ENCODE measurements around the gene EPN3. TPM values are rescaled to one million over a fixed set of nuclear protein-coding genes. Genes with fewer than 3 reads are reported as not detected.

The EPN3 gene
- total RNA-seq, 2 experiments from 2014 or later: not detected

DNA sequence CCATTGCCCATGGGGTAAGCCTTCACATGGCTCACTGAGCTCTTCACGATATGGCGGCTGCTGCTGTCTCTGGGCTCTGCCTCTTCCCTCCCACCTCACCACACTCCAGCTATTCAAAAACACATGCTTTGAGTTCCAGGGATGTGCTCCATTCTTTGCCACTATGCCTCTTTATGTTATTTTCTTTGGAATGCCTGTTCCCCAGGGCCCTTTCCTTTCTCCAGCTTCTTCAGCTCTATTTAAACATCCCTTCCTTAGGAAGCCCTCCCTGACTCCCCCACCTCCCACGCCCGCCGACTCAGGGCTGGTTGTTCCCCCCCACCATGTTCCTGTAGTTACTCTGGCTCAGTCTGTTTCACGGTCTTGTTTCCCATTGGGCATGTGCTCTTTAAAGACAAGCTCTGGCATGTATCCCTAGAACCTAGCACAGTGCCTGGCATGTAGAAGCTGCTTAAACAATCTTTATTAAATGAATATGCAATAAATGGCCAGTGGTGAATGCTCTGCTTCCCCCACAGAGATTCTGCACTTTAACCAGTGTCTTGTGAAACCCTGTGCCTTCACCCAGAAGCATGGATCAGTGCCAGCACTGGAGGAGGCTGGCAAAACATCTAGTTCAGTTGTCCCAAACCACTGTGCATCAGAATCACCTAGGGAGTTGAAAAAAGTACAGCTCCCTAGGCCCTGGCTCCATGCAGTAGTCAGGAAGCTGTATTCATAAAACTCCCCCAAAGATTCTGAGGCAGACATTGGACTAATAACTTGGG lies 17.4 kb upstream of the EPN3 start:
- ChIA-PET POLR2A (interaction anchor here (0.7 kb wide), 1 partner anchor 9 kb away, joined by 3 read pairs; no protein-coding TSS in a partner anchor), CTCF (no interaction called here)
- H3K27me3 Mint-ChIP-seq: no peaks in the 10 kb centered on the region
- DNase-seq: no peak
- H3K9me3 Mint-ChIP-seq: no peaks in the 10 kb centered on the region
- H3K4me3 Mint-ChIP-seq: no peak overlapping the region
- intact Hi-C loops (cut with micrococcal nuclease): no loop called here
- H3K4me1 Mint-ChIP-seq (ENCODE audit: low read depth): peaks cover 30% of the 10 kb centered on the region
- no peak overlapping the region for H3K27ac Mint-ChIP-seq
- no peaks in the 10 kb centered on the region for H3K36me3 Mint-ChIP-seq

DNA sequence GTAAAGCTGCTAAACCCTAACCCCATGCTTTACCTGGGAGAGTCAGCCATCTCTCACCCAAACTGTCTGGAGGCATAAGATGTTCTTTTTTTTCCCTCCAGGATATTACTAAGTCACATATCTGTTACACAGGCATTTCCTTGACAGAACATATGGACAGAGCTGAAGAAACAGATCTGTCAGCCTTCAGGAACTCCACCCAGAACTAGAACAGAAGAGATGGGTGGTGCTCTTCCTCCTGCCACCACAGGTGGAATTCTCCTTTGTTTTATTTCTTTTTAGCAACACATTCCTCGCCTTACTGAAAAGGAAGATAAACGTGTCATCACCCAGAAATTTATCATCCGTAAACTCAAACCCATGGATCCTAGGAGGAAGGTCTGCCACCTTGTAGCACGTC lies 15.5 kb upstream of the EPN3 start:
- no peak overlapping the region for H3K4me3 Mint-ChIP-seq
- POLR2A ChIA-PET: no interaction called here
- intact Hi-C loops (cut with micrococcal nuclease): no loop called here
- CTCF ChIA-PET: interaction anchor here (0.7 to 1.3 kb wide), 2 partner anchors 16 to 35 kb away, joined by 3 to 5 read pairs; no protein-coding TSS in a partner anchor
- no peak for DNase-seq
- H3K27ac Mint-ChIP-seq: peak overlapping the region; percentile 14
- H3K27me3 Mint-ChIP-seq: no peaks in the 10 kb centered on the region
- peaks cover 14% of the 10 kb centered on the region for H3K4me1 Mint-ChIP-seq (ENCODE audit: low read depth)
- H3K36me3 Mint-ChIP-seq: no peaks in the 10 kb centered on the region
- H3K9me3 Mint-ChIP-seq: no peaks in the 10 kb centered on the region

DNA sequence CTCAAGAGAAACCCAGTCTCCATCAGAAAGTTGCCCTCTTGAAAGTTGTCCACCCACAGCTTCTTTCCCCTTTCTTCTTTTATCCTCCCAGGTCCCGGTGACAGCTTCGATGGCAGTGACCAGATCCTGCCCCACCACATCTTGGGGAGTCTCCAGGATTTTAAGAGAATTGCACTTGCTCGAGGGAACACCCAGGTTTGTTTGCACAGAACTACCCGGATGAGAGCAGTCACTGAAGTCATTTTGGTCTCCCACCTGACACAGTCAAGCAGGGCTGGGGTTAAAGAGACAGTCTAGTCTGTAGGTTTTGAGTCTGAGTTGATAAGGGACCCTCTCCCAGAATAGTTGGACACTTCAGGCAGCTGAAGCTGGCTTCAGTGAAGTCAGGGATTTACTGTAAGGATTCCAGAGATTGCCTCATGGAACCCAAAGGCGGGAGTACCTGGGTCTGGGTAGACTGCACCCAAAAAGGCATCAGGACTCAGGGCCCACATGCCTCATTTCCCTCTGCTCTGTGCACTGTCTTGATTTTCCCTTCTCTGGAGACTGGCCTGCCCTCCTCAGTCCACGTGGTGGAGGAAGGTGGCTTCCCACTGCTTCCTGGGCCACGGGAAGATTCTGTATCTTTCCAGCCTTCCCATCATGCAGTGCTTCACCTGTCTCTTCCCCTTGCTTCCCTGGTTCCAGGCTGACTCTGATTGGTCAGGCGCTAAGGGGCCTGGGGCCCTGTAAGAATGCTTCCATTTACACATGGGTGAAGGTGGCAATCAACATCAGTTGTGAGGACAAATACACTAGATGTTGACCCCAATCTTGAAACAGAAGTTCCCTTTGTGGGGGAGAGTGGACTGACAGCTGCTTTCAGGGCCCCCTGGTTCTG lies 14.8 kb upstream of the EPN3 start:
- DNase-seq: no peak
- POLR2A ChIA-PET: no interaction called here
- H3K4me3 Mint-ChIP-seq: no peak overlapping the region
- H3K27ac Mint-ChIP-seq: peak overlapping the region; percentile 14
- peaks cover 9% of the 10 kb centered on the region for H3K4me1 Mint-ChIP-seq (ENCODE audit: low read depth)
- CTCF ChIA-PET: interaction anchor here (0.7 to 1.3 kb wide), 4 partner anchors 16 to 432 kb away, joined by 3 to 5 read pairs (median 4); no protein-coding TSS in a partner anchor
- intact Hi-C loops (cut with micrococcal nuclease): no loop called here
- no peaks in the 10 kb centered on the region for H3K27me3 Mint-ChIP-seq
- no peaks in the 10 kb centered on the region for H3K9me3 Mint-ChIP-seq
- no peaks in the 10 kb centered on the region for H3K36me3 Mint-ChIP-seq

DNA sequence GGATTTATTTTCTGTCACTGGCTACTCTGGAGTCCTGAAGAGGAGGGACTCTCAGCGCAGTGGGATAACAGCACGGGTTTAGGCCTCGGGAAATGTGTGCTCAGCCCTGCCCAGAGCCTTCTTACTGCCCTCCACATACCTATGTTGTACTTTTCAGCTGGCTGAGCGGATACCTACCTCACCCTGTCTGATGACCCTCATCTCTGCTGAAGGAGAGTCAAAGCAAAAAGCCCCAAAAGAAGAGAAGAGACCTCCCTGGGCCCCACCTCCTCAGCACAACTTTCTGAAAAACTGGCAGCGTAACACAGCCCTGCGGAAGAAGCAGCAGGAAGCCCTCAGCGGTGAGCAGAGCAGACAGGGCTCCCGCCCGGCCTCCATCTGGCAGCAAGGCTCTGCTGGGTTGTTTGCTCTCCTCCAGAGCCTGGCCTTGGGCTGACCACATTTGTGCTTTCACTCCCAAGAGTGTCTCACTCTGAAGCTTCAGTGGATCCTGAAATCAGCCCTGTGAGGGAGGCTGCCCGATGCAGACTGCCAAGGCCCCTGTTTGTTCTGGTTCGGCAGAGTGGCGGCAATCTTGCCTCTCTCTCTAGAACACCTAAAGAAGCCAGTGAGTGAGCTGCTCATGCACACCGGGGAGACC lies 14.0 kb upstream of the EPN3 start:
- POLR2A ChIA-PET: no interaction called here

DNA sequence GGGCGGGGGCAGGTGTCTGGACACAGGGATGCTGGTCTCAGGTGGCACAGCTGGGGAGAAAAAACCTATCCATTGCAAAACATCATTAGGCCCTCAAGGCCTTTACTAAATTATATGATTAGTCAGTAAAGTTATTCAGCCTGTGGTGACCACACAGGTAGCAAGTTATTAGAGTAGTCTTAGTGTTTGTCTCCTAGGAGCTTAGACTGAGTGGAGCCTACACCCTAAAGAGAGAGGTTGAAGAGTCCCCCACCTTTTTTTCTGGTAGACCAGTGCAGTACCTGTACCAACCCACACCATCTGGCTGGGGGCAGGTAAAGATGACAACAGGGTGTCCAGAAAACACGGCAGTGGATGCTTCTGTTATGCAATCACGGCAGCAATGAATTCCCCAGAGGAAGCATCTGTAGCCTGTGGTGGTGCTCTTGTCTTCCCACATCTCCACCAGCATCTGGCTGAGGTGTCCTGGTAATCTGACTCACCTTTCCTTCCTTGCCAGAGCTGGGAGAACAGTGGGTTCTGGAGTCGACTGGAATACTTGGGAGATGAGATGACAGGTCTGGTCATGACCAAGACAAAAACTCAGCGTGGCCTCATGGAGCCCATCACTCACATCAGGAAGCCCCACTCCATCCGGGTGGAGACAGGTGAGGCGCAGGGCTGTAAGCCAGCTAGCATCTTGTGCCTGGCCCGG lies 13.2 kb upstream of the EPN3 start:
- H3K36me3 Mint-ChIP-seq: no peaks in the 10 kb centered on the region
- no peaks in the 10 kb centered on the region for H3K9me3 Mint-ChIP-seq
- peaks cover 9% of the 10 kb centered on the region for H3K4me1 Mint-ChIP-seq (ENCODE audit: low read depth)
- DNase-seq: no peak
- ChIA-PET CTCF (interaction anchor here (1.2 kb wide), 1 partner anchor 19 kb away, joined by 4 read pairs; no protein-coding TSS in a partner anchor), POLR2A (no interaction called here)
- intact Hi-C loops (cut with micrococcal nuclease): no loop called here
- H3K4me3 Mint-ChIP-seq: no peak overlapping the region
- no peaks in the 10 kb centered on the region for H3K27me3 Mint-ChIP-seq
- no peak overlapping the region for H3K27ac Mint-ChIP-seq

More for the DNA sequence above, 14.0 kb upstream of the EPN3 start:
- intact Hi-C loops (cut with micrococcal nuclease): no loop called here
- Mint-ChIP-seq H3K9me3 (no peaks in the 10 kb centered on the region), H3K4me1 (ENCODE audit: low read depth) (peaks cover 9% of the 10 kb centered on the region), H3K4me3 (no peak overlapping the region), H3K27me3 (no peaks in the 10 kb centered on the region), H3K27ac (no peak overlapping the region), H3K36me3 (no peaks in the 10 kb centered on the region)
- DNase-seq: no peak
- CTCF ChIA-PET: interaction anchor here (0.7 to 1.2 kb wide), 2 partner anchors 18 to 431 kb away, joined by 3 to 4 read pairs; no protein-coding TSS in a partner anchor

DNA sequence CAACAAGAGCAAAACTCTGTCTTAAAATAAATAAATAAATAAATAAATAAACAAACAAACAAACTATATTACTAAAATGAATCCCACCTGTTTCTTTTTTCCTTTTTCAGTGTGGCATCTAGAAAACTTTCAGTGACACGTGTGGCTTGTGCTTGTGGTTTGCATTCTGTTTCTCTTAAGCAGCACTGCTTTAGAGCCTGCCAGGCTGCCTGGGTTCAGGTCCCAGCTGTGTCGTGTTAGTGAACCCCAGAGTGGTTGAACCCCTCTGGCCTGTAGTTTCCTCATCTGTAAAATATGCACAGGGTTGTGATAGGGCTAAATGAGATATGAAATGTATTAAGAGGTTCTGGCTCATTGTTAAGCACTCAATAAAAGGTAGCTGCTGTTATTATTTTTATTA lies 12.1 kb upstream of the EPN3 start:
- Mint-ChIP-seq H3K9me3 (no peaks in the 10 kb centered on the region), H3K4me1 (ENCODE audit: low read depth) (peaks cover 9% of the 10 kb centered on the region), H3K27ac (no peak overlapping the region), H3K4me3 (no peak overlapping the region), H3K27me3 (no peaks in the 10 kb centered on the region), H3K36me3 (no peaks in the 10 kb centered on the region)
- intact Hi-C loops (cut with micrococcal nuclease): no loop called here
- no peak for DNase-seq
- POLR2A ChIA-PET: no interaction called here
- CTCF ChIA-PET: interaction anchor here (0.9 kb wide), 1 partner anchor 41 kb away, joined by 3 read pairs; no protein-coding TSS in a partner anchor

DNA sequence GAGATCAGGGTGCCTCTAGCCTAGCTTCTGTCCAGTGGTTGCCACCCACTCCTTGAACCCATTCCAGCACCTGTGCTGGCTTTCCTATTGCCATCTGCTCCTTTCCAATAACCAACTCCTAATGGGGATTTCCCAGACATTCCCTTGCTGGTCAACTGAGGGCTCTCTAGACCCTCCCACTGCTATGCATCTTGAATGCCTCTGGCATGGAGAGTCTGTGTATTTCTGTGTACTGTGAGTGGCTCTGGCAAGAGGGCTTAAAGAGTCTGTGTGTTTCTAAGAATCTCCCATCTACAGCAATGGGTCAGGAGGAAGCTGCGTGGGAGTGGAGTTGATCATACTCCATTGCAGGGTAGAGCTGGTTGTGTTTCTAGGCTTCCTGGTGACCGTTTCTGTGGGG lies 11.0 kb upstream of the EPN3 start:
- no peak for DNase-seq
- ChIA-PET CTCF (interaction anchor here (0.9 kb wide), 1 partner anchor 42 kb away, joined by 3 read pairs; no protein-coding TSS in a partner anchor), POLR2A (no interaction called here)
- intact Hi-C loops (cut with micrococcal nuclease): no loop called here
- Mint-ChIP-seq H3K4me1 (ENCODE audit: low read depth) (peaks cover 7% of the 10 kb centered on the region), H3K27ac (no peak overlapping the region), H3K4me3 (no peak overlapping the region), H3K36me3 (no peaks in the 10 kb centered on the region), H3K9me3 (no peaks in the 10 kb centered on the region), H3K27me3 (no peaks in the 10 kb centered on the region)

DNA sequence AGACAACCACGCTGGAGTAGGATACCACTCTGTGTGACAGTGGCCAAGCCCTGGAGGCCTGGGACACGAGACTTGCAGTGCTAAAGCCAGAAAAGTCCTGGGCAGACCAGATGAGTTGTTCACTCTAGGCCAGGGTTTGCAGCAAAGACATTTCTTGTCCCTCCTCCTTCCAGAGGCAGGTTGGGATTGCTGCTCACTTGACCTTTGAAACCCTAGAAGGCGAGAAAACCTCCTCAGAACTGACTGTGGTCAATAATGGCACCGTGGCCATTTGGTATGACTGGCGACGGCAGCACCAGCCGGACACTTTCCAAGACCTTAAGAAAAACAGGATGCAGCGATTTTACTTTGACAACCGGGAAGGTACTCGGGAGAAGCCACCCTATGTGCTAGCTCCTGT lies 9.8 kb upstream of the EPN3 start:
- intact Hi-C loops (cut with micrococcal nuclease): no loop called here
- Mint-ChIP-seq H3K36me3 (no peaks in the 10 kb centered on the region), H3K27me3 (no peaks in the 10 kb centered on the region), H3K4me1 (ENCODE audit: low read depth) (no peaks in the 10 kb centered on the region), H3K4me3 (no peak overlapping the region), H3K9me3 (no peaks in the 10 kb centered on the region), H3K27ac (no peak overlapping the region)
- DNase-seq: no peak
- CTCF ChIA-PET: no interaction called here
- POLR2A ChIA-PET: no interaction called here

DNA sequence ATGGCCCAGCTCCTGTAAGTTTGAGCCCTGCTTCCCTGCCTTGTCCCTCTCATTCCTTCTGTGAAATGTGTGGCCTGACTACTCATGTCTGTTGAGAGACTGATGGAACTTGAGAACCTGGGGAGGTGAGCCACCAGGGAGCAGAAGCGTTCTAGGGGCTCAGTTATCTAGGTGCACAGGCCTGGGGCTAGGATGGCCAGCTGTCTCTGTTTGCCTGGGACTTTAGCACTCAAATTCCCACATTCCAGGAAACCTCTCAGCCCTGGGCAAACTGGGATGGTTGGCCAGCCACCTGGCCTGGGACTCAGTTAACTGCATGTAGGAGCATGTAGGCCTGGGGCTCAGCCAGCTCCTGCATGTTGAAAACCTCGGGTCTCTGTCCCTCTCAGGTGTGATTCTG lies 9.3 kb upstream of the EPN3 start:
- intact Hi-C loops (cut with micrococcal nuclease): no loop called here
- H3K4me3 Mint-ChIP-seq: no peak overlapping the region
- H3K4me1 Mint-ChIP-seq (ENCODE audit: low read depth): no peaks in the 10 kb centered on the region
- H3K36me3 Mint-ChIP-seq: no peaks in the 10 kb centered on the region
- H3K27me3 Mint-ChIP-seq: no peaks in the 10 kb centered on the region
- ChIA-PET CTCF (no interaction called here), POLR2A (no interaction called here)
- no peak overlapping the region for H3K27ac Mint-ChIP-seq
- H3K9me3 Mint-ChIP-seq: no peaks in the 10 kb centered on the region
- DNase-seq: no peak

DNA sequence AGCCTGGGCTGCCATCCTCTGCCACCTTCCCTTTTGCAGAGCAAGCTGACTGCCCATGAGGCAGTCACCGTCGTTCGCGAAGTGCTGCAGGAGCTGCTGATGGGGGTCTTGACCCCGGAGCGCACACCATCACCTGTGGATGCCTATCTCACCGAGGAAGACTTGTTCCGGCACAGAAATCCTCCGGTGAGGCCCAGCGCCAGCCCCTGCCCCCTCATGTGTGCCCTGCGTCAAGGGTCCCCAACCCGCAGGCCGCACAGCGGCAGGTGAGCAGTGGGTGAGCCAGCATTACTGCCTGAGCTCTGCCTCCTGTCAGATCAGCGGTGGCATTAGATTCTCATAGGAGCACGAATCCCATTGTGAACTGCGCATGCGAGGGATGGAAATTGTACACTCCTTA lies 7.7 kb upstream of the EPN3 start:
- intact Hi-C loops (cut with micrococcal nuclease): no loop called here
- Mint-ChIP-seq H3K27ac (no peak overlapping the region), H3K4me1 (ENCODE audit: low read depth) (no peaks in the 10 kb centered on the region), H3K4me3 (no peak overlapping the region), H3K9me3 (no peaks in the 10 kb centered on the region), H3K27me3 (peaks cover 12% of the 10 kb centered on the region), H3K36me3 (no peaks in the 10 kb centered on the region)
- no peak for DNase-seq
- ChIA-PET POLR2A (interaction anchor here (1.7 kb wide), 1 partner anchor 13 kb away, joined by 4 read pairs; no protein-coding TSS in a partner anchor), CTCF (no interaction called here)

DNA sequence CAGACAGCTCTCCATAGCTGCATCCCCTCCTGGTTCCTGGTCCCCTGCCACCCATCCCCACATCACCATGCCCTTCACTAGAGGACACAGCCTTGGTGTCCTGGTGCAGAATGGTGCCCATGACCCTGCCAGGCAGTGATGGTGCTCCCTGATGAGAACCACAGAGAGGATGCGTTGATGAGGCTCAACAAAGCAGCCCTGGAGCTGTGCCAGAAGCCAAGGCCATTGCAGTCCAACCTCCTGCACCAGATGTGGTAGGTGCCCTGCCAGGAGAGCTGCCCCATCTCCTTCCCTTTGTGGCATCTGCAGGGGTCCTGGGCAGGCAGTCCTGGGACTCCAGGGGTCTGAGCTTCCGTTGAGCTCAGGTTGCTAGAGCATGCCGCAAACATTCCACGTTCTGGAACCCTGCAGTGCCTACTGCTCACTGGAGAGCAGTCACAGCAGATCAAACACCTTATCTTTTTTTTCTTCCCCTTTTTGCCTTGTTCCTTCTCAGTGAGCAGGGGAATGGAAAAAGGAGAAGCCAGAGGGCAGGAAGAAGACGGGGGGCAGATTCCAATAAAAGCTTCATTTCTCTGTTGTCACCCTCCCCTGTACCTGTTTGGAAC lies 5.3 kb upstream of the EPN3 start:
- POLR2A ChIA-PET: no interaction called here
- intact Hi-C loops (cut with micrococcal nuclease): no loop called here
- Mint-ChIP-seq H3K4me3 (no peak overlapping the region), H3K27ac (no peak overlapping the region), H3K4me1 (ENCODE audit: low read depth) (no peaks in the 10 kb centered on the region), H3K27me3 (peaks cover 28% of the 10 kb centered on the region), H3K9me3 (no peaks in the 10 kb centered on the region), H3K36me3 (no peaks in the 10 kb centered on the region)
- CTCF ChIA-PET: interaction anchor here (0.7 kb wide), 1 partner anchor 16 kb away, joined by 3 read pairs; no protein-coding TSS in a partner anchor
- DNase-seq: no peak

All from activated CD4-positive, alpha-beta memory T cell treated with anti-CD3 and anti-CD28 coated beads for 36 hours (primary cell).